GM12865 (cell line): ENCODE measurements around the gene TSPAN11.

Experiments
- DNase-seq: peaks from one replicate; pipeline ENCODE4 v3.0.0; 2010; ENCODE audit warnings: low read depth
- H3K4me3 ChIP-seq: 2 replicates; pipeline ENCODE4 v1.5.1; 2011; ENCODE audit warnings: mild to moderate bottlenecking, low read depth, low read length, control low read depth
- TF ChIP-seq, protein P1 (sequence below): IDR thresholded peaks from 2 replicates; pipeline ENCODE4 v1.5.1; 2011; ENCODE audit warnings: low read length, control low read depth, low read depth, inconsistent platforms; ENCODE audit not compliant: insufficient read depth; ENCODE audit errors: missing control alignments

TSPAN11 gene

DNA sequence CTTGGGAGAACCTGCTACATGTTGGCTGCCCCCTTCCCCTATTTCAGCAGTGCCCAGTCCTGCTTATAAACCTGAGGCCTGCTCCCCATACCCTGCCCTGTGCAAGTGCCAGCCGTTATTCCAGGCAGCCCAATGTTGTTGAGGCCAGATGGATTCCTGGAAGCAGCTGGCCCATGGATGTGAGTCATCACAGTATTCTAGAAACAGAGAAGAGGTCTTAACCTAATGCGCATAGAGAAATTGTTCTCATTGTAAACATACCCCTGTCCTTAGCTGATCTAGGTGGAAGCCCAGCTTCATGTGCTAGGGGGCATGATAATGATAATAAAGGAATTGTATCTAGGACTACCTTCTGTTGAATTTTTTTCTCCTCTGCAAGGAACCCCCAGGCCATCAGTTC, 69.7 kb downstream of the TSPAN11 start:
- TF ChIP-seq, protein P1, sequence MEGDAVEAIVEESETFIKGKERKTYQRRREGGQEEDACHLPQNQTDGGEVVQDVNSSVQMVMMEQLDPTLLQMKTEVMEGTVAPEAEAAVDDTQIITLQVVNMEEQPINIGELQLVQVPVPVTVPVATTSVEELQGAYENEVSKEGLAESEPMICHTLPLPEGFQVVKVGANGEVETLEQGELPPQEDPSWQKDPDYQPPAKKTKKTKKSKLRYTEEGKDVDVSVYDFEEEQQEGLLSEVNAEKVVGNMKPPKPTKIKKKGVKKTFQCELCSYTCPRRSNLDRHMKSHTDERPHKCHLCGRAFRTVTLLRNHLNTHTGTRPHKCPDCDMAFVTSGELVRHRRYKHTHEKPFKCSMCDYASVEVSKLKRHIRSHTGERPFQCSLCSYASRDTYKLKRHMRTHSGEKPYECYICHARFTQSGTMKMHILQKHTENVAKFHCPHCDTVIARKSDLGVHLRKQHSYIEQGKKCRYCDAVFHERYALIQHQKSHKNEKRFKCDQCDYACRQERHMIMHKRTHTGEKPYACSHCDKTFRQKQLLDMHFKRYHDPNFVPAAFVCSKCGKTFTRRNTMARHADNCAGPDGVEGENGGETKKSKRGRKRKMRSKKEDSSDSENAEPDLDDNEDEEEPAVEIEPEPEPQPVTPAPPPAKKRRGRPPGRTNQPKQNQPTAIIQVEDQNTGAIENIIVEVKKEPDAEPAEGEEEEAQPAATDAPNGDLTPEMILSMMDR, result no peak
- DNase-seq, result no peak
- H3K4me3 ChIP-seq, result no peak overlapping the region

DNA sequence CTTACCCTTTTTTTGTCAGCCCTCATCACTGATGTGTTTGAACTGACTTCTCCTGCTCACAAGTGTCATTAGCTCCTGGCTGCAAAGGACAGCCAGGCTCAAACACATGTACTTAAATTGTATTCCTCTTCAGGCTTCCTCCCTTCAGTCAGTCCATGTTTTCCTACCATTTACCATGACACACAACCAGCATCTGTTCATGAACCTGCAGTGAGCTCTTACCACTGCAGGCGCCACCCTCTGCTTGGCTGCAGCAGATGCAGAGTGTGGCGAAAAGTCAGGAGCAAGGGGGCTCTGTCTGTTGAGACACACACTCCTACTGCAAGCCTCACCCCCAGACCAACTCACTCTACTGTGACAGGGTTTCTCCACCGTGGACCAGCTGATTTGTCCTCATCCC, 70.2 kb downstream of the TSPAN11 start:
- no peak for DNase-seq
- TF ChIP-seq, protein P1, result no peak
- H3K4me3 ChIP-seq, result no peak overlapping the region

DNA sequence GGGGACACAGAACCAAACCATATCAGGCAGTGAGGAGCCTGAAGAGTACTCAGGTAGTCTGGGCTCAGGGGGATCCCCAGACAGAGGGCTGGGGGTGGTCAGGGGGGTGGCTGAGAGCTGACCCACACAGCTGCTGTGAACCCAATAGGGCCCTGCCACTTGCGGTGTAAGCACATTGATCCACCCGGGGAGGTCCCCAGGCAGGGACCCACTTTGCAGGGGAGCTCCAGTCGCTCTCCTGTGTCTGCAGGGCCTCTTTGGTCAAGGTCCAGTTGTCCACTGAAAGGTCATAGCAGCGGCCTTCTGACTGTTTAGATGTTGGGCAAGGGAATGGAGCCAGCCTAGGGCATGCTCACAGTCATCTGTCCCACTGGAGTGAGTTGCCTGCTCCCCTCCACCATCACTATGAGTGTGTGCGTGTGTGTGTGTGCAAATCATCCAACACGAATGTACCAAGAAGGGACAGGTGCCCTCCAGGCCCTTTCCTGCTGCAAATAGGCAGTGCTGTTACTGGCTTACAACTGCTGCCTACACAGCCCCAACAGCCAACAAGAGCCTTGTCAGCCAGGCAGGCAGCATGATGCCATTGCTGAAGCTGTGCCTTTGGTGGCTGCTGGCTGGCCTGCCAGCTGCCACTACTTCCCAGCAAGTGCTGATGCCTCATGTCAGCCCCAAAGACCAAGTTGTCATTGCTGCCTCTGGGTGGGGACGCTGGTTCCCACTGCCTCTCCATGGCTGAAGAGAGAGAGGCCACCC, 71.3 kb downstream of the TSPAN11 start:
- TF ChIP-seq, protein P1, result no peak
- DNase-seq, result no peak
- no peak overlapping the region for H3K4me3 ChIP-seq

DNA sequence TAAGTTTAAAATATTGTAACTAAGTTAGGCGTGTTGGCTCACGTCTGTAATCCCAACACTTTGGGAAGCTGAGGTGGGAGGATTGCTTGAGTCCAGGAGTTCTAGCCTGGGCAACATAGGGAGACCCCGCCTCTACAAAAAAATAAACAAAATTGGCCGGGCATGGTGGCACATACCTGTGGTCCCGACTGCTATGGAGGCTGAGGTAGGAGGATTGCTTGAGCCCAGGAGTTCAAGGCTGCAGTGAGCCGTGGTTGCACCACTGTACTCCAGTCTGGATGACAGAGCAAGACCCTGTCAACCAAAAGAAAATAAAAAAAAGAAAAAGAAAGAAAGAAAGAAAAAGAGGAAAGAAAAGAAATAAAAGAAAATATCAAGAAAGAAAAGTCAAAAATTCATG, 72.5 kb downstream of the TSPAN11 start:
- TF ChIP-seq, protein P1, result no peak
- no peak for DNase-seq
- no peak overlapping the region for H3K4me3 ChIP-seq

DNA sequence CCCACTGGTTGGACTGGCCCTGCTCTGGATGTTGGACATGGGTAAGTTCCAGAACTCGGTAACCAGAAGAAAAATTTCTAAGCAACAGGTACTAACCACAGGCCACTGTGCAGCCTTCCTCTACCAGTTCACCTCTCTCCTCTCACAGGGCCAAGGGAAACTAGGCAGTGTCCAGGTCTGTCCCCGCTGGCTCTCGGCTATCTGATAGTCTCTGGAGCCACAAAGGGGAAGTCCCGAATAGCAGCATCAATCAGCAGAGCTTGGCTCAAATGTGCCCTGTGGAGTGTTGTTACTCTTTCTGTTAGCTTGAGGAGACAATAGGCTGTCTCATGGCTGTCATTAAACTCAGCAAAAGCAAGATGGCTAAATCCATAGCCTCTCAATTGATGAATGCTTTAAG, 73.2 kb downstream of the TSPAN11 start:
- H3K4me3 ChIP-seq, result no peak overlapping the region
- no peak for DNase-seq
- TF ChIP-seq, protein P1, result no peak

DNA sequence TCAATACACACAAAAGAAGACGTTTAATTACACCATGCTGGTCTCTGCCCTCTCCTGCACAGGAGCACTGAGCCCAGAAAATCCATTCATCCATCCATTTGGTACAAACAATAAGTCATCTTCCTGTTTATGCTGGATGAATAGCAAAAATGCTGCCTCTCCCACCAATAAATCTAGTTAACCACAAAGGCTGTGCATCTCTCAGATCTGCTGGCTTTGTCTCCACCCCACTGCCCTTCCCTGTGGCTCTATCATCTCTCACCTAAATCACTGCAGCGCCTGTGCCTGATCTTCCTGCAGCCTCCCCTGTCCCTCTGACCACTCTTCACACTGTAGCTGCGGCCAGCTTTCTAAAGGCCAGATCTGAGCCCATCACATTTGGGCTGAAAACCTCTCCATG, 74.2 kb downstream of the TSPAN11 start:
- TF ChIP-seq, protein P1, result no peak
- no peak for DNase-seq
- no peak overlapping the region for H3K4me3 ChIP-seq
